GM21360 (cell line): ENCODE results near the gene OLA1.

Source experiments
- ATAC-seq: cut with Tn5 transposase; IDR thresholded peaks from one replicate; pipeline ENCODE4 v1.9.1; 2021; ENCODE audit warnings: mild to moderate bottlenecking, moderate library complexity; ENCODE audit not compliant: unreplicated experiment

OLA1 gene

DNA sequence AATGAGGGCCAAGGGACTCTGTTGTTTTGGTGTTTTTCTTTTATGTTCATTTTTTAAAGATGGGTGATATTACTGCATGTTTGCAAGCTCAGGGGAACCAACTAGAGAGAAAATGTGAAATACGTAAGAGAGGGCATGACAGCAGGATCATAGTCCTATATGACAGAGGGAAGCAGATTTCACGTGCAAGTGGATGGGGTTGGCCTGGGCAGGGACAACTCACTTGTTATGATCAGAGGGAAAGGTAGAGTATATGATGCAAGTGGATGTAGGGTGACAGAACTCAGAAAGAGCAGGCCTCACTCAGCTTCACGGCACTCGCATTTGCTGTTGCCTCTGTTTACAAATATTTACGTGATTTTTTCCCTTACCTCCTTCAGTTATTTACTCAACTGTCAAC, 67.0 kb downstream of the OLA1 start:
- ATAC-seq, result no peak

DNA sequence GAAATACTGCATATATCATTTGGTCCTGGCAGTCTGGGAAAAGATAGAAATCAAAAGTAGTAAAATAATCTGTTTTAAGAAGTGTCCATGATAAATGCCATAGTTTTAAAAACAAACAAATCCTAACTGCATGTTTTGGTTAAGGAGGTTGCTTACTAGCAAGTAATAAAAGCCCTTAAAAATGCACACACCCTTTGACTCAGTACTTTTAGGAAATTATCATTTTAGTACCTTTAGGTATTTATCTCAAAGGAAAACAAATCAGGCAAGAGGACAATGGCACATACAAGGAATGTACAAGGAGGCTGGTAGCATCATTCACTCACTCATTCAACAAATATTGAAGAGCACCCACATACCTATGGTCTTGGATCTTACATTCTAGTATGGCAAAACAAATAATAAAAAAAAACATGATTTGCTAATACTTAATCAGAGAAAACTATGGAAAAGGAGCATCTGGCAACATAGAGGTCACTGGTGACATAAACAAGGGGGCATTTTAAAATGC, 67.6 kb downstream of the OLA1 start:
- no peak for ATAC-seq

DNA sequence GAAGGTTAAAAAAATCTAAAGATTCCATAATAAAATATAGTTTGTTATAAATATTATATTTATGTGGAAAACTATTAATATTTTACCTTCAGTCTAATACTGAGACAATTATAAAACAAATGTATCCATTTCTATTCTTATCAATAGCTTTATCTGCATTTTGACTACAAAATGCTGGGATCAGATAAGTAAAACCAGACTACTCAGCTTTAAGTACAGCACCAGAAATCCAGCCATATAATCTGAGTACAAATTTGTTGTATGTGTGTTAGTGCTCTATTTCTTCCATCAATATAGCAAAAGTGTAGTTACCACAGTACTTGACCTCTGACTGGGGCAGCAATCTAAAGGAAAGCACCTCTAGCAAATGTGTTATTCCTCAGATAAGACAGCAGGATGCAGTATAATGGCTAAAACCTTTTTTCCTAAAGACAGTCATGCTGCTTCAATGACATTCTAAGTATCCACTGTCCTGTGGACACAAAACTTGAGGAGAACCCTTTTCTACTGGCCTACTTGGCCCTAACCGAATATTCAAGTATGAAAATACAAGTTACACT, 68.1 kb downstream of the OLA1 start:
- no peak for ATAC-seq

DNA sequence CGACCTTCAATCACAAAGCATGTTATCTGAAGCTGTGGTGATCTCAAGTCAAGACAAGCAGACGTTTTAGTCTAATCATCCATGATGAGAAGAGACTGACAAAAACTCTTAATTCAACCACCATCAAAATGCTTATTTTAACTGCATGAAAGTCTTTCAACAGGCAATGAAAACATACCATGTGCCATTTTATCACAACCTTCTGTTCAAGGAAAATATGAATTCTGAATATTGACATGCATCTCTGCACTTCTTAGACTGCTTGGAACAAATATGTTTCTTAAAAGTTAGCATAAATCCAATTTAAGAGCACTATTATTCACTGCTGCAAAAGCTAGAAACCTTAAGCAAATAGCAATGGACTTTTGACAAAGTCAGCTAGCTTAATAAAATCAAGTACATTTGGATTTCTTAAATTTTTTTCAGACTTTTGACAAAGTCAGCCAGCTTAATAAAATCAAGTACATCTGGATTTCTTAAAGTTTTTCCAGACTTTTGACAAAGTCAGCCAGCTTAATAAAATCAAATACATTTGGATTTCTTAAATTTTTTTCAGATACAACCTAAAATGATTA, 70.9 kb downstream of the OLA1 start:
- ATAC-seq, result no peak

DNA sequence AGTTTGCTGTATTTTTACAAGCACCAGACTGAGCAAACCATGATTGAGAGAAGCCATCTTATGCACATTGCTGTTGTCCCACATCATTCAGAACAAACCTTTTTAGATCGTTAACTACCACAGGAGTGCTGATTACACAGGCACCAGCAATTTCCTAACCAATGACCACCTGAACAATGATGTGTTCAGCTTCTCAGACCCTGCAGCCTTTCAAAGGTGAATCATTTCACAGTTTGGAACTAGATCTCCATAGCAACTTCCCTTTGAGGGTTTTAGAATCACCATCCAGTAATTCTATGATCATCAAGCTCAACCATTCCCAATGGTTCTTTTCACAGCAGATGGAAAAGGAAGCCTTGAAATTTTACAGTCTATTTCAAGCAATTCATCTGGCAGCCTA, 71.4 kb downstream of the OLA1 start:
- ATAC-seq, result no peak

DNA sequence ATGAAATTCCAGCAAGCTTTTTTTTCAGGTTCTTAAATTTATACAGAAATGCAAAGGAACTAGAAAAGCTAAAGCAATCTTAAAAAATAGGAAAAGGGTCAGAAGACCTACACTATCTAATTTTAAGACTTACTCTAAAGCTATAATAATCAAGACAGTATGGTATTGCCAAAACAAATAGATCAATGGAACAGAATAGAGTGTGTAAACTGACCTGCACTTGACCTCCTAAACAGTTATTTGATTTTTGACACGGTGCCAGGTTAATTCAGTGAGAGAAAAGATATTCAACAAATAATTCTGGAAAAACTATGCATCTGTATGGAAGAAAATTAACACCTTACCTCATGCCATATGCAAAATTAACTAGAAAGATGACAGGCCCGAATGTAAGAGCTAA, 73.6 kb downstream of the OLA1 start:
- no peak for ATAC-seq

DNA sequence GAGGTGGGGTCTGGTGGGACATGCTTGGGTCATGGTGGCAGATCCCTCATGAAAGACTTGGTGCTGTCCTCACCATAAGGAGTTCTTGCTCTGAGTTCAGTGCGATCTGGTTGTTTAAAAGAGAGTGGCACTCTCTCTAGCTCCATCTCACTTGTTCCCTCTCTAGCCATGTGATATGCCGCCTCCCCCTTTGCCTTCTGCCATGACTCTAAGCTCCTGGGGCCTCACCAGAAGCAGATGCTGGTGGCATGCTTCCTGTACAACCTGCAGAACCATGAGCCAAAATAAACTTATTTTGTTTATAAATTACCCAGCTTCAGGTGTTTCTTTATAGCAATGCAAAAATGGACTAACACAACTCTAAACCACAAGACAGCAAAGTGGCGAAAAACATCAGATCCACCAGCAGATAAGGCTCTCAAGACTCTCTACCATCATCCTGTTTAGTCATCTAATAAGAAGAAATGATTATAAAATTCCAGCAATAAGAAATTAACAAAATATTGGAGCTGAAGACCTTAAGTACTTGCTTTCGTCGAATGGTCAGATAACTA, 75.5 kb downstream of the OLA1 start:
- ATAC-seq, result no peak

DNA sequence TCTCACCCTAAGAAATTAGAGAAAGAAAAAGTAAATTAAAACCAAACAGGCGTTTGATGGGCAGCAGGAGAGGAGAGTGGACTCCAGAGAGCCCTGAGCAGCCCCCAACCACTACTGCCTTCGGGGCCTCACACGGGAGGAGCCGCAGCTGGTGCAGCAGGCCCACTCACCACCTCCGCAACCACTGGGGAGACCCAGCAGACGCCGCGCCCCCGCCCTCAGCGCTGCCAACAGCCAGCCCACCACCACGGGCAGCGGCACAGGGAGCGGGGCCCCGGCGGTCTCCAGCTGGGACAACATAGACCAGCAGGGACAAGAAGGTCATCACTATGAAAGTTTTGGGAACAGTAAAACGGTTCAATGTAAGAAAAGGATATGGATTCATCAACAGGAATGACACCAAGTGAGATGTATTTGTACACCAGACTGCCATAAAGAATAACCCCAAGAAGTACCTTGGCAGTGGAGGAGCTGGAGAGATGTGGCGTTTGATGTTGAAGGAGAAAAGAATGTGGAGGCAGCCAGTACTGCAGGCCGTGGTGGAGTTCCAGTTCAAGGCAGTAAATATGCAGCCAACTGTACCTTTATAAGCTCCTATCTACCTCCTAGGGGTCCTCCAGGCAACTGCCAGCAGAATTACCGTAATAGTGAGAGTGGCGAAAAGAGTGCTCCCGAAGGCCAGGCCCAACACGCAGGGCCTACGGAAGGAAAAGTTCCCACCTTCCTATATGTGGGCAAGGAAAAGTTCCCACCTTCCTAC, 76.5 kb downstream of the OLA1 start:
- no peak for ATAC-seq

DNA sequence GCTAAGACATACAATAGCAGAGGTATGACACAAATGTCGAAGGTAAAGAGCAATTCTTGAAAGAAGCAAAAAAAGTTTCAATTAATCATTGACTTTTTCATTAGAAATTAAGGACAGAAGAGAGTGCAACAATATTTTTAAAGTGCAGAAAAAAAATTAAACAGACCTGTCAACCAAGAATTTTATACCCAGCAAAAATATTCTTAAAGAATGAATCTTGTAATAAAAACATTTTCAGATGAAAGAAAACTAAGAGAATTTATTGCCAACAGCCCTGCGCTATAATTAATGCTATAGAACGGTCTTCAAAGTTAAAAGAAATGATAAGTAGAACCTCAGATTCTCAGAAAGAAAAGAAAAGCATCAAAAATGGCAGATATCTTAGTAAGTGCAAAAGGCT, 79.0 kb downstream of the OLA1 start:
- no peak for ATAC-seq

DNA sequence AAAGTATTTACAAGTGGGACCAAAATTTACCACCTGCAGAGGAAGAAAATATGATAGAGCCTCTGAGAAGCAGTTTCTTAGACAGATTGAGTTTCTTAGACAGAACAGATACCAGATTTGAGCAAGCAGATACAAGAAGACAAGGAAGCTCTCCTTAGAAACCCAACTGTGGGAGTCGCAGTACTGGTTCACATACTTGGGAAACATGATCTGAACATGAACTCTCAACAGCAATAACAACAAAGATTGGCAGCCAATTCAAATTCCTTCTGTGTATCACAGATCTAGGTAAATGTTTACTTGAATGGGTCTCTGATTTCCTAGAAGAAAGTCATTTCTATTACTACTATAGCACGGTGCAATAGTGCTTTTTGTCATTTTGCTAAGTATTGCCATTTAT, 82.1 kb downstream of the OLA1 start:
- no peak for ATAC-seq

DNA sequence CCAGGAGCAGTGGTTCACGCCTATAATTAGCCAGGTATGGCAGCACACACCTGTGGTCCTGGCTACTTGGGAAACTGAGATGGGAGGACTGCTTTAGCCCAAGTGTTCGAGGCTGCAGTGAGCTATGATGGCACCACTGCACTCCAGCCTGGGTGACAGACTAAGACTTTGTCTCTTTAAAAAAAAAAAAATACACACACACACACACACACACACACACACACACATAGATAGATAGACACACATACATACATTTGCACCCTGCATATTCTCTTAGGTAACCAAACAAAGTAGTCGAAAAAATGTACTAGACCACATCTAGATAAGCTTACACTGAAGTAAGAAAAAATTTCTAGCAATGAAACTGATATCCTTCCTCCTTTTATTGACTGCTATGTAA, 86.8 kb downstream of the OLA1 start:
- ATAC-seq, result no peak

DNA sequence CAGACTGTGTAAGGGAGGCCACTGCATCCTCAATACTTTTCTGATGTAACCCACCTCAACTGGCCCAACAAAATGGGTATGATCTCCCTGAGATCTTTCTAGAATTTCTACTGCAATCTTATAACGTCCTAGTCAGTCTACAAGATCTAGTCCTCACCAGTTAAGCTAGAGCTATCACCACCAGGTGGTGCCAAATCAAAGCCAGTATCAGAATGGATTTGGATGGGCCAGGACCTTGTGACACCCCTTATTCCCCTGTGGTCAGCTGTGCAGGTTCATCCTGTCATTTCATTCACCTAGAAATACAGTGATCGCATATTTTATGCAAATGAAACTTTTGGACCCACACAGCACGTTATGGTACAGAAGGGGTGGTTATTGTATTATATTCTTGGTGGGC, 90.3 kb downstream of the OLA1 start:
- no peak for ATAC-seq

DNA sequence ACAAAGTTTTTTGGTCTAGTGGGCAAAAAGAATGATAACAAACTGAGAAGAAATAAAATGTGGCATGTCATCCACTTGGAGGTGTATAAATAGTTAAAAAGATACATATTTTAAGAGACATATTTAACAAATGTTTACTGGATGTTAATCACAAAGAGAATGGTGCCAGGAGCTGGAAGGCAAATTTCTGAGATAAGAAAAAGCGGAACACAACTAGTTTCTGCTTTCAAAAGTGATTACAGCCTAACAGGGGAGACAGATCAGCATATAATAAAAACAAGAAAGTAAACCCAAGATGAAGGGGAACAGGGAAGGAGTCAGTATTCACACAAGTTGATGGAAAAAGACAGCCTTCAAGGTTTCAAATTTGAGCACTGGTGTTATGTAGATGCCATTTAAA, 91.3 kb downstream of the OLA1 start:
- ATAC-seq, result no peak

DNA sequence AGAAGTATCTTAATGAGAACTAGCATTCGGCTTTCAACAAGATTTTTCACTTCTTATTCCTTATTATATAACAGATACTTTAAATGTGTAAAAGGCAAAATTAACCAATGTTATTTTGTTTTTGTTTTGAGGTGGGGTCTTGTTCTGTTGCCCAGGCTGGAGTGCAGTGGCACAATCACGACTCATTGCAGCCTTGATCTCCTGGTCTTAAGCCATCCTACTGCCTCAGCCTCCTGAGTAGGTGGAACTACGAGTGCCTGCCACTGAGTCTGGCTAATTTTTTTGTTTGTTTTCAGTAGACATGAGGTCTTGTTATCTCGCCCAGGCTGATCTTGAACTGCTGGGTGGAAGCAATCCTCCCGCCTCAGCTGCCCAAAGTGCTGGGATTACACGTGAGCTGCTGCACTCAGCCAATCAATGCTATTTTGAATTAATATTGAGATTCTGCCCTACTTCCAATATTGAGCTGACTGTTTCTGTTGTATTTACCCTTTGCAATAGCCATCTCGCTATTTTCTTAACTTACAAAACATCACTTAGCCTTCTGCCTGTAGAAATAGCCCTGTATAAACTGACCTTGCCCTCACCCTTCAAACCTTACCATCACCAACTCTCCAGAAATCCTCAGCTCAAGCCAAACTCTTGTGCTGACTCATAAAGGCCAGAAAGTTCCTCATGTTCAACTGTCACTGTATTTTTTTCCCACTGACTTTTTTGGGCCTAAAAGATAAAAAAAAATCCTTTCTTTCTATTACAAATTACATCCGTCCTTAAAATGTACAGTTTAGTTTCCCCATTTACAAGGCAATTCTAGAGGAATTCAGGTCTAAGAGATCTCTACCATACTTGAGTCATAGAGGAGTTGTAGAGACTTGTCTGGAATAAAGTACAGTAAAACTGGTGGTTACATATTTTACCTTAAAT, 94.3 kb downstream of the OLA1 start:
- ATAC-seq, result no peak

DNA sequence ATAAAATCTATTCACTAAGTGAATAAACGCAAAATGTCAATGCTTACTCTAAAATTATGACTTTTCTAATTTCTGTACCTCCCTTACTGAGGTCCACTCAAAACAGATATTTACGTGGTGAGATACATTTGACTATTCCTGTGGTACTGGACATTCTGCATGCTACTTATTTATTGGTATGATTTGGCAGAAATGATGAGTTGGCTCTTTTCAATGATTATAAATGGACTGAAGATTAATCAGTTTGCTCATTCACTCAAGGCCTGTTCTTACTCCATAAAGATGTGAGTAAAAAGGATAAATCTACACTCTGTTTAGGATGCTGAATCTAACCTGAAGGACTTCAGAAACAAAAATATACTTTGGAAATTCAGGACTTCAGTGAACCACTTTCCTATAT, 98.8 kb downstream of the OLA1 start:
- no peak for ATAC-seq

DNA sequence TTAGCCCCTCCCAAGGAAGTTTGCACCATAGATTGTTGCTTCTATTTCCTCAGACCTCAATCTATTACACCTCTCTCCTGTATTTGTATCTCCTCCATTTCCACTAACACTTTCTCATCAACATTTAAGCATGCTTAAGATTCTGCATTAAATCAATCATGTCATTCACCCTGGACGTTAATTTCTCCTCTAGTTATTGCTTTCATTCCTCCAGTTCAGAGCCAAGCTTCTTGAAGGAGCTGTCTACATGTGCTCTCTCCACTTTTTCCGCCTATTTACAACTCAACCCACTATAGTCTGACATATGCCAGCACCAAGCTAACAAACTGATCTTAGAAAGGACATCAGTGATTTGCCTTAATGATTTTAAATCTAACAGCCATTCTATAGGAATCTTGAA, 99.5 kb downstream of the OLA1 start:
- ATAC-seq, result no peak

DNA sequence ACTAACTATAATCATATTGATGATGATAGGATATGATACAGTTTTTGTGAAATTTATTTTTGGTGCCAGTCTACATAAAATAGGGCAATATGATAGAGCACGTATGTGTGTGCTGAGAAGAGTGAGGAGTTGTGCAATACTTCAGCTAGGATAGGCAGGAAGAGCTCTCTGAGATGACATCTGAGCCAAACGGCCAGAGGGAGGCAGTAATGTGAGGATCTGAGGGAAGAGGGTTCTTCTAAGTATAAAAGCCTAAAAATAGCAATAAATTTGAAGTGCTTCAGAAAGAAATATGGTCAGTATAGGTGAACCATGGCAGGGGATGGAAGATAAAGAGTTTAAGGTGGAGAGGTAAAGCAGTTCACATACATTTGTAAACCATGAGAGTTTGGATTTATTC, 102.5 kb downstream of the OLA1 start:
- ATAC-seq, result no peak

DNA sequence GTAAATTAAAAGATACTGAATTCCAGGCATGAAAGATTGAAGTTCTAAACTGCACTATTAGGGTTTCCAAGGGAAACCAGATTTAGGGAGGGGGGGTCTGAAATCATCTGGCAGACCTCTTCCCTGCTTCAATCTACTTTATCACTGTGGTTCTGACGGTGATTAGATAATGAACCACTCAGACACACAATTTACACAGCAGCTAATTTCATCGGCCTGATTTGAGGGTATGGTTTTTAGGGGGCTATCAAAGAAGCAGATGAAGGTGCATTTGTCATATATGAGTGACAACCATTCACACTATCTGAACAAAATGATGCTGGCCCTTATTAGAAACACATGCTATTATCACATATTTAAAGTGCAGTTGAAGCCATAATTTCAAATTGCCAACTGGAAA, 106.0 kb downstream of the OLA1 start:
- no peak for ATAC-seq

DNA sequence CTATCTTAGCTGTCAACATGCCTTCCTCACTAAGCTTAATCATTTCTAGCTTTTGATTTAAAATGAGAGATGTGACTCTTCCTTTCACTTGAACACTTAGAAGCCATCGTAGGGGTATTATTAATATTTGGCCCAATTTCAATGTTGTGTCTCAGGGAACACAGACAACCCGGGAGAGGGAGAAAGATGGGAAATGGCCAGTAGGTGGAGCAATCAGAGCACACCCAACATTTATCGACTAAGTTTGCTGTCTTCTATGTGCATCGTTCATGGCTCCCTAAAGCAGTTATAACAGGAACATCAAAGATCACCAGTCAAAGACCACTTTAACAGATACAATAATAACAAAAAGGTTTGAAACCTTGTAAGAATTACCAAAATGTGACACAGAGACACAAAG, 110.2 kb downstream of the OLA1 start:
- ATAC-seq, result no peak

DNA sequence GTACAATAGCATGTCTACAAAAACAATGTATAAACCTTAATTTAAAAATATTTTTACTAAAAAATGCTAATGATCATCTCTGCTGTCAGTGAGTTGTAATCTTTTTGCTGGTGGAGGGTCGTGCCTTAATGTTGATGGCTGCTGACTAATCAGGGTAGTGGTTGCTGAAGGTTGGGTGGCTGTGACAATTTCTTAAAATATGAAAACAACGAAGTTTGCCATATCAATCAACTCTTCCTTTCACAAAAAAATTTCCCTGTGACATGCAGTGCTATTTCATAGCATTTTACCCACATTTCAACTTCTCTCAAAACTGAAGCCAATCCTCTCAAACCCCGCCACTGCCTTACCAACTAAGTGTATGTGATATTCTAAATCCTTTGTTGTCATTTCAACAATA, 112.4 kb downstream of the OLA1 start:
- ATAC-seq, result no peak

DNA sequence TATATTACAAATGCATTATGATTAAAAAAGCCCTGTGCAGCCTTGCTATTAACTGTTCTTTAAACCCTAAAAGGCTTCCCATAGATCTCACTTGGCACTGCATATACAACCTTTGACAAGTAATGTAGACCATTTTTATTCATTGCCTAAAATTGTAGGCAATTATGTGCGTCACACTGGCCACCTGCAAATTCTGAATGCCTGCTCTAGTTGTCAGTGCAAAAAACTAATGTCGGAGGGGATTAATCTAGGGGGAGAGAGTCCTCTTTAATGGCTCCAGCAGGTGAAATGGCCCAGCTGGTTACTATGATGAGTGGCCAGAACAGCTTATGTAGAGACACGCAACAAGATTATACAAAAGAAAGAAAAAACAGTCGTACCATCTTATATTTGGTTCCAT, 123.2 kb downstream of the OLA1 start:
- ATAC-seq, result no peak
